Measurements from ENCODE around the gene SLC9A7. TPM values are rescaled to one million over a fixed set of nuclear protein-coding genes. Genes with fewer than 3 reads are reported as not detected.

SLC9A7 gene
- total RNA-seq, 1 donor from 2014 or later = 8.2 TPM

DNA sequence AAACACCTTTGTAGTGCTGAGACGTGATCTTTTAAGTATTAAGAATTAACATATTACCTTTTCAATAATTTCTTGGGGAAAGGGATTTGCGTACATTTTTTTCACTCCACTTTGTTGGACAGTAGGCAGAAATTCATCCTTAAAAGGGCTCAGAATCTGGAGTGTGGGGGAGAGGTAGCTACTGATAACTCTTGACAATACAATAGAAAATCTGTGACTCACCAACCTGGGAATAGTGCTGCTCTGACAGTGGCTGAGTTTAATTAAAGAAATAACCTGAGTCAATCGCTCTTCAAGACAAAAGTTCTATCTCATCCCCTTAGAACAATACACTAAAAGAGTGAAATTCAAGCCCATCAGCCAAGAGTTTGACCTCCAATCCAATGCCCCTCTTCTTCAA lies 60.2 kb downstream of the SLC9A7 start:
- no peak for DNase-seq (ENCODE audit: low read depth)
- TF ChIP-seq, protein P1, sequence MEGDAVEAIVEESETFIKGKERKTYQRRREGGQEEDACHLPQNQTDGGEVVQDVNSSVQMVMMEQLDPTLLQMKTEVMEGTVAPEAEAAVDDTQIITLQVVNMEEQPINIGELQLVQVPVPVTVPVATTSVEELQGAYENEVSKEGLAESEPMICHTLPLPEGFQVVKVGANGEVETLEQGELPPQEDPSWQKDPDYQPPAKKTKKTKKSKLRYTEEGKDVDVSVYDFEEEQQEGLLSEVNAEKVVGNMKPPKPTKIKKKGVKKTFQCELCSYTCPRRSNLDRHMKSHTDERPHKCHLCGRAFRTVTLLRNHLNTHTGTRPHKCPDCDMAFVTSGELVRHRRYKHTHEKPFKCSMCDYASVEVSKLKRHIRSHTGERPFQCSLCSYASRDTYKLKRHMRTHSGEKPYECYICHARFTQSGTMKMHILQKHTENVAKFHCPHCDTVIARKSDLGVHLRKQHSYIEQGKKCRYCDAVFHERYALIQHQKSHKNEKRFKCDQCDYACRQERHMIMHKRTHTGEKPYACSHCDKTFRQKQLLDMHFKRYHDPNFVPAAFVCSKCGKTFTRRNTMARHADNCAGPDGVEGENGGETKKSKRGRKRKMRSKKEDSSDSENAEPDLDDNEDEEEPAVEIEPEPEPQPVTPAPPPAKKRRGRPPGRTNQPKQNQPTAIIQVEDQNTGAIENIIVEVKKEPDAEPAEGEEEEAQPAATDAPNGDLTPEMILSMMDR (IDR thresholded peaks at IDR 0.05; ENCODE audit: insufficient read depth, low read length, severe bottlenecking) = no peak
- Histone ChIP-seq H3K4me3 (ENCODE audit: low read depth, low read length) (no peak overlapping the region), H3K36me3 (ENCODE audit: control insufficient read depth, insufficient read depth, low read length) (no peaks in the 10 kb centered on the region), H3K27me3 (ENCODE audit: control insufficient read depth, insufficient read depth, low read length) (no peaks in the 10 kb centered on the region)
- FAIRE-seq = no peak

DNA sequence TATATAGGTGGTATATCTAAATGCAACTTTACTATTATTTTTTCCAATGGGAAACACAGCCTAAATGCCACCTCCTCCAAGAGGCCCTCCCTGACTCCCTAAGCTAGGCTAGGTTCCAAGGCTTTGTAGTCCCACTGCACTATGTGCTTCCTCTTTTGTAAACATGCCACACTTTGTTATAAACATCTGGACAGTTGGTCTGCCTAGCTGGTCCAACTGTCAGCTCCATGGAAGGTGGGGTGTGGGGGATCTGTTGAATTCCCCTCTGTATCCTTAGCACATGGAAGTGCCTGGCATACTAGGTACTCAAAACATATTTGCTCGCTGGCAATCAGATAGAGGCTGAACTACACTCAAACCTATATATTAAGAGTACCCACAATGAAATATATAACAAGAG lies 63.4 kb downstream of the SLC9A7 start:
- H3K36me3 ChIP-seq (ENCODE audit: control insufficient read depth, insufficient read depth, low read length) = no peaks in the 10 kb centered on the region
- no peaks in the 10 kb centered on the region for H3K27me3 ChIP-seq (ENCODE audit: control insufficient read depth, insufficient read depth, low read length)
- TF ChIP-seq, protein P1 (IDR thresholded peaks at IDR 0.05; ENCODE audit: insufficient read depth, low read length, severe bottlenecking) = no peak
- no peak for FAIRE-seq
- no peak for DNase-seq (ENCODE audit: low read depth)
- H3K4me3 ChIP-seq (ENCODE audit: low read depth, low read length) = no peak overlapping the region

DNA sequence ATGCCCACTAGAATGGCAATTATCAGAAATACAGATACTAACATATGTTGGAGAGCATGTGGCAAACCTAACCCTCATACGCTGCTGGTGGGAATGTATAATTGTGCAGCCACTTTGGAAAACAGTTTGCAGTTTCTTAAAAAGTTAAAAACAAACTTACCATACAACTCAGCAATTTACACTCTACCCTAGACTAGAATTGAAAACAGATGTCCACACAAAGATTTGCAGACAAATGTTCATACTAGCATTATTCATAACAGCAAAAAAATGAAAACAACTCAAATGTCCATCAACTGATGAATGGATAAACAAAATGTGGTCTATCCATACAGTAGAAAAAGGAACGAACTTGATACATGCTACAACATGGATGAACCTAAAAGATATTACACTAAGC lies 64.4 kb downstream of the SLC9A7 start:
- Histone ChIP-seq H3K27me3 (ENCODE audit: control insufficient read depth, insufficient read depth, low read length) (no peaks in the 10 kb centered on the region), H3K4me3 (ENCODE audit: low read depth, low read length) (no peak overlapping the region), H3K36me3 (ENCODE audit: control insufficient read depth, insufficient read depth, low read length) (no peaks in the 10 kb centered on the region)
- no peak for DNase-seq (ENCODE audit: low read depth)
- no peak for FAIRE-seq
- TF ChIP-seq, protein P1 (IDR thresholded peaks at IDR 0.05; ENCODE audit: insufficient read depth, low read length, severe bottlenecking) = no peak

DNA sequence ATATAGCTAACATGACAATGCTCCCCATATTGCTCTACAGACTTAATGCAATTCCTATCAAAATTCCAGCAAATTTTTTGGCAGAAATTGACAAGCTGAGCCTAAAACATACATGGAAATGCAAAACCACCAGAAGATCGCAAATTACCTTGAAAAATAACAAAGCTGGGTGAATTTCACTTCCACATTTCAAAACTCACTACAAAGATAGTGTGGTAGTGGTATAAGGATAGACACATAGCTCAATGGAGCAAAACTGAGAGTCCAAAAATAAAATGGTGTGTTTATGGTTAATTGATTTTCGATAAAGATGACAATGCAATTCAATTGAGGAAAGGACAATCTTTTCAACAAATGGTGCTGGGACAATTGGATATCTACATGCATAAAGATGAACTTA lies 65.8 kb downstream of the SLC9A7 start:
- TF ChIP-seq, protein P1 (IDR thresholded peaks at IDR 0.05; ENCODE audit: insufficient read depth, low read length, severe bottlenecking) = no peak
- Histone ChIP-seq H3K36me3 (ENCODE audit: control insufficient read depth, insufficient read depth, low read length) (no peaks in the 10 kb centered on the region), H3K27me3 (ENCODE audit: control insufficient read depth, insufficient read depth, low read length) (no peaks in the 10 kb centered on the region), H3K4me3 (ENCODE audit: low read depth, low read length) (no peak overlapping the region)
- FAIRE-seq (no peak), DNase-seq (ENCODE audit: low read depth) (no peak)

DNA sequence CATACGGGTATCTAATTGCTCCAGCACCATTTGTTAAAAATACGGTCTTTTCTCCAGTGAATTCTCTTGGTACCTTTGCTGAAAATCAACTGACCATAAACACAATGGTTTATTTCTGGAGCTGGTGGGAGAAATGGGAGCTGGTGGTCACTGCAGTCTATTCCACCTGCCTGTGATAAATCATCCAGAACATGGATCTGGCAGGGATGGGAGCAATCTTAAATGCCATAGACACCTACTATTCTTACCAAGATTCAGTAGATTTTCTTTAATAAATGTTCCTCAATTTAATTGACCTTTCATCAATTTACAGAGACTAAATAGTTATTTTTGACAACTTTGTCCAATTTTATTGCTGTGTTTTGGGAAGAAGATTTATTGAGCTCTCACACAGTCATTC lies 68.1 kb downstream of the SLC9A7 start:
- Histone ChIP-seq H3K36me3 (ENCODE audit: control insufficient read depth, insufficient read depth, low read length) (no peaks in the 10 kb centered on the region), H3K27me3 (ENCODE audit: control insufficient read depth, insufficient read depth, low read length) (no peaks in the 10 kb centered on the region), H3K4me3 (ENCODE audit: low read depth, low read length) (no peak overlapping the region)
- no peak for DNase-seq (ENCODE audit: low read depth)
- no peak for FAIRE-seq
- TF ChIP-seq, protein P1 (IDR thresholded peaks at IDR 0.05; ENCODE audit: insufficient read depth, low read length, severe bottlenecking) = no peak

DNA sequence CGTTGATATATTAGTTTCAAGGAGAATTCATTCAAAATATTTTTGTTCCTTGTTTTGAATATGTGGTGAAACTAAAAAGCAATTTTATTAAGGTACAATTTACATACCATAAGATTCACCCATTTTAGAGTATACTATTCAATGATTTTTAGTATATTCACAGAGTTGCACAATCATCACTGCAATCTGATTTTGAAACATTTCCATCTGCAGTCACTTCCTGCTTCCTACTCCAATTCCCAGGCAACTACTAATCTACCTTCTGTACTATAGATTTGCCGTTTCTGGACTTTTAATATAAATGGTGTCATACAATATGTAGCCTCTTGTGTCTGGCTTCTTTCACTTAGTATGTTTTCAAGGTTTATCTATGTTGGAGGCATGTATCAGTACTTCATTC lies 71.3 kb downstream of the SLC9A7 start:
- Histone ChIP-seq H3K27me3 (ENCODE audit: control insufficient read depth, insufficient read depth, low read length) (no peaks in the 10 kb centered on the region), H3K4me3 (ENCODE audit: low read depth, low read length) (no peak overlapping the region), H3K36me3 (ENCODE audit: control insufficient read depth, insufficient read depth, low read length) (no peaks in the 10 kb centered on the region)
- FAIRE-seq (no peak), DNase-seq (ENCODE audit: low read depth) (peak; percentile 48)
- TF ChIP-seq, protein P1 (IDR thresholded peaks at IDR 0.05; ENCODE audit: insufficient read depth, low read length, severe bottlenecking) = no peak

All from bronchial epithelial cell (primary cell).